Parathyroid adenoma (tissue), 2 donors: ENCODE data around the gene ITSN1.
A peak's percentile ranks its signal among the peaks of the same experiment; 100 is the strongest.
"Not testable (repeated sequence)": the region's sequence is repeated elsewhere in the genome, so short reads cannot be mapped to it uniquely, and the experiment has no call there.

ENCODE experiments used
- H2AFZ ChIP-seq: fragments of 300-600 bp; sonication (generic); one replicate; pipeline ENCODE4 v1.7.0; 2017; ENCODE audit warnings: antibody characterized with exemption, mild to moderate bottlenecking
- H3K27ac ChIP-seq: fragments of 300-600 bp; sonication (generic); one replicate; pipeline ENCODE4 v1.7.0; 2017
- H3K27me3 ChIP-seq: fragments of 300-600 bp; sonication (generic); one replicate; pipeline ENCODE4 v1.7.0; 2017; ENCODE audit warnings: low read length; ENCODE audit not compliant: control insufficient read depth, insufficient read depth
- H3K36me3 ChIP-seq: fragments of 300-600 bp; sonication (generic); one replicate; pipeline ENCODE4 v1.7.0; 2017; ENCODE audit warnings: low read length; ENCODE audit not compliant: control insufficient read depth, insufficient read depth
- H3K4me1 ChIP-seq: fragments of 300-600 bp; sonication (generic); one replicate; pipeline ENCODE4 v1.7.0; 2017; ENCODE audit warnings: control low read depth
- H3K4me2 ChIP-seq: fragments of 300-600 bp; sonication (generic); one replicate; pipeline ENCODE4 v1.7.0; 2017; ENCODE audit warnings: low read length
- H3K4me3 ChIP-seq: fragments of 300-600 bp; sonication (generic); one replicate; pipeline ENCODE4 v1.7.0; 2017; ENCODE audit warnings: low read depth, low read length
- H3K79me2 ChIP-seq: fragments of 300-600 bp; sonication (generic); one replicate; pipeline ENCODE4 v1.7.0; 2017; ENCODE audit warnings: control low read depth
- H3K9ac ChIP-seq: fragments of 300-600 bp; sonication (generic); one replicate; pipeline ENCODE4 v1.7.0; 2017; ENCODE audit warnings: mild to moderate bottlenecking
- H3K9me3 ChIP-seq: fragments of 300-600 bp; sonication (generic); one replicate; pipeline ENCODE4 v1.7.0; 2017; ENCODE audit warnings: low read length; ENCODE audit not compliant: control insufficient read depth
- CTCF ChIP-seq: fragments of 300-600 bp; sonication (generic); IDR thresholded peaks from one replicate; pipeline ENCODE4 v1.7.0; 2017; ENCODE audit warnings: antibody characterized with exemption, mild to moderate bottlenecking
- donor health status: primary hyperparathyroidism.

The ITSN1 gene

GRCh38 chr21:33642027-33642895 is at the start of gene ITSN1:
Gene ITSN1, plus strand, starts transcription at chr21:33642501. Its CDS starts 76,328 bp downstream, at chr21:33718829.
- peaks cover 23% of the 10 kb centered on the region for H3K79me2 ChIP-seq
- no peaks in the 10 kb centered on the region for H3K9me3 ChIP-seq
- peak within 1 kb of the TSS; percentile 90 for H3K4me3 ChIP-seq
- no peak within 1 kb of the TSS for H3K9ac ChIP-seq
- H3K4me1 ChIP-seq, result peaks cover 2% of the 10 kb centered on the region
- H3K4me2 ChIP-seq, result peak within 1 kb of the TSS; percentile 92
- TF ChIP-seq CTCF, result no peak
- no peaks in the 10 kb centered on the region for H3K36me3 ChIP-seq
- H2AFZ ChIP-seq, result peak within 1 kb of the TSS; percentile 74
- no peaks in the 10 kb centered on the region for H3K27me3 ChIP-seq
- peak within 1 kb of the TSS; percentile 85 for H3K27ac ChIP-seq

- H3K27ac ChIP-seq, result no peak overlapping the region
- H3K4me3 ChIP-seq, result no peak overlapping the region
- H3K27me3 ChIP-seq, result no peaks in the 10 kb centered on the region
- H3K4me1 ChIP-seq, result no peaks in the 10 kb centered on the region
- no peak overlapping the region for H2AFZ ChIP-seq
- H3K4me2 ChIP-seq, result no peak overlapping the region
- H3K36me3 ChIP-seq, result no peaks in the 10 kb centered on the region
- no peaks in the 10 kb centered on the region for H3K9me3 ChIP-seq
- H3K9ac ChIP-seq, result no peak overlapping the region
- no peak for TF ChIP-seq CTCF
- H3K79me2 ChIP-seq, result no peaks in the 10 kb centered on the region
Measured at GRCh38 chr21:33598051-33598450, 44.2 kb upstream of the ITSN1 start.

- H3K9ac ChIP-seq, result no peak overlapping the region
Measured at GRCh38 chr21:33608559-33608958, 33.7 kb upstream of the ITSN1 start.

GRCh38 chr21:33611006-33611744 is 31.1 kb upstream of the ITSN1 start:
- TF ChIP-seq CTCF, result no peak

More at GRCh38 chr21:33608559-33608958, 33.7 kb upstream of the ITSN1 start:
- H3K36me3 ChIP-seq, result no peaks in the 10 kb centered on the region
- H3K79me2 ChIP-seq, result no peaks in the 10 kb centered on the region
- H3K27ac ChIP-seq, result no peak overlapping the region
- no peak for TF ChIP-seq CTCF
- H3K4me1 ChIP-seq, result no peaks in the 10 kb centered on the region
- no peaks in the 10 kb centered on the region for H3K9me3 ChIP-seq
- H3K4me2 ChIP-seq, result no peak overlapping the region
- H2AFZ ChIP-seq, result no peak overlapping the region
- no peak overlapping the region for H3K4me3 ChIP-seq
- no peaks in the 10 kb centered on the region for H3K27me3 ChIP-seq

DNA sequence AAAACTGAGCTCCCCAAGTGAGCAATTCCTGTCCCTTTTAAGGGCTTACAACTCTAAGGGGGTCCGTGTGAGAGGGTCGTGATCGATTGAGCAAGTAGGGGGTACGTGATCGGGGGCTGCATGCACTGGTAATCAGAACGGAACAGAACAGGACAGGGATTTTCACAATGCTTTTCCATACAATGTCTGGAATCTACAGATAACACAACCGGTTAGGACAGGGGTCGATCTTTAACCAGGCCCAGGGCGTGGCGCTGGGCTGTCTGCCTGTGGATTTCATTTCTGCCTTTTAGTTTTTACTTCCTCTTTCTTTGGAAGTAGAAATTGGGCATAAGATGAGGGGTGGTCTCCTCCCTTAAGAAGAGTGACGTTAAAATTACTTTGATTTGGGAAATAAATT is 24.7 kb upstream of the ITSN1 start:
- H3K27me3 ChIP-seq, H3K4me2 ChIP-seq, H2AFZ ChIP-seq, H3K79me2 ChIP-seq, H3K36me3 ChIP-seq, H3K27ac ChIP-seq, H3K9me3 ChIP-seq, H3K9ac ChIP-seq, H3K4me1 ChIP-seq, H3K4me3 ChIP-seq: not testable (repeated sequence)

More at GRCh38 chr21:33611006-33611744, 31.1 kb upstream of the ITSN1 start:
- H3K27ac ChIP-seq, result no peak overlapping the region
- no peak overlapping the region for H2AFZ ChIP-seq
- no peak overlapping the region for H3K4me2 ChIP-seq
- no peaks in the 10 kb centered on the region for H3K79me2 ChIP-seq
- H3K4me1 ChIP-seq, result no peaks in the 10 kb centered on the region
- no peaks in the 10 kb centered on the region for H3K27me3 ChIP-seq
- no peaks in the 10 kb centered on the region for H3K36me3 ChIP-seq
- no peak overlapping the region for H3K4me3 ChIP-seq
- no peak overlapping the region for H3K9ac ChIP-seq
- no peaks in the 10 kb centered on the region for H3K9me3 ChIP-seq
